Skeletal muscle satellite cell (primary cell): Measurements from ENCODE around the gene TAS2R31.

Experiments
- H3K27me3 ChIP-seq: 2 replicates; pipeline ENCODE4 v1.7.0; 2013; ENCODE audit warnings: low read length; ENCODE audit not compliant: control insufficient read depth, insufficient read depth
- H3K36me3 ChIP-seq: 2 replicates; pipeline ENCODE4 v1.7.0; 2013; ENCODE audit warnings: mild to moderate bottlenecking, control low read depth, low read length; ENCODE audit not compliant: insufficient read depth
- H3K4me1 ChIP-seq: 2 replicates; pipeline ENCODE4 v1.7.0; 2013; ENCODE audit warnings: low read length; ENCODE audit not compliant: control insufficient read depth, insufficient read depth
- H3K4me2 ChIP-seq: 2 replicates; pipeline ENCODE4 v1.7.0; 2013; ENCODE audit warnings: mild to moderate bottlenecking, low read length
- H3K4me3 ChIP-seq: 2 replicates; pipeline ENCODE4 v1.7.0; 2013; ENCODE audit warnings: low read length
- H3K9ac ChIP-seq: 2 replicates; pipeline ENCODE4 v1.7.0; 2013; ENCODE audit warnings: mild to moderate bottlenecking, low read depth, low read length, moderate library complexity
- H3K9me3 ChIP-seq: replicated peaks from 2 replicates; pipeline ENCODE4 v1.7.0; 2013; ENCODE audit warnings: mild to moderate bottlenecking, control low read depth, low read length

TAS2R31 gene

DNA sequence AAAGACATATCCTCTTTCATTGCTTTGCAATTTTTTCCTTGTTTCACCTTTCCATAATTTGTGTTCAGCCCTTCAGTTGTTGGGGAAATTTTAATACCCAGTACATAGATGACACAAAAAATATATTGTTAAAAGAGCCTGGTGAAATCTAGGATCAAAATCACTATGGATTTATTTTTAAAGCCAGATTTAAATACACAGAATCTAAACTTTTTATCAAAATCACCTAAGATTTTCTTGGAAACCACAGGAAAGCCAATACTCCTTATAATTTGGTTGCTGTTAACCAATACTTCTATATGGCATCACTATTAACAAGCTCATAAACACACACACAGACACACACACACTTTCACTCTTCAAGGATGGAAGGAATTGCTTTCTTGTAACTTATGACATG, 33.0 kb downstream of the TAS2R31 start, which contains the start of gene TAS2R20:
TSS of gene TAS2R20 (minus strand) at position 101 of the 400 bp plus-strand sequence. CDS start 429 bp downstream, outside the sequence.
- Histone ChIP-seq H3K9ac (no peak within 1 kb of the TSS), H3K4me3 (no peak within 1 kb of the TSS), H3K4me1 (no peaks in the 10 kb centered on the region), H3K9me3 (no peaks in the 10 kb centered on the region), H3K4me2 (no peak within 1 kb of the TSS), H3K36me3 (peaks cover 4% of the 10 kb centered on the region), H3K27me3 (no peaks in the 10 kb centered on the region)

DNA sequence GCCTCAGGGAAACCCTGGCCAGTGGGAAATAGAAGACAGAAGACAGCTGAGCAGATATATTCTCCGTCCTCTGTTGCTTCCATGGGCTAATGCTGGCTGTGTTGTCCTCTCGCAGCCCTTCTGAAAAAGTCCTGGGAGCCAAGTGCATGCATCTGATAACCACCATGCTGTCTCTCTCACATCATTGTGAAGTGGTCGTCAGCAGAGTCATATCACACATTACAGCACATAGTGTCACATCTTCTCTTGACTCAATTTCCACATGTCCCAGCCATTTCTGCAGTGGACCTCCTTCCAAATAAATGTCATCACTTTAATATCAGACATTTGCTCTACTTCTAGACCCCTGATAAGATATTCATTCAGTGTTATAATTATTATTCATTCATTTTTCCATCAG, 36.9 kb downstream of the TAS2R31 start:
- Histone ChIP-seq H3K27me3 (no peaks in the 10 kb centered on the region), H3K9me3 (no peaks in the 10 kb centered on the region), H3K4me3 (no peak overlapping the region), H3K36me3 (no peaks in the 10 kb centered on the region), H3K4me1 (no peaks in the 10 kb centered on the region), H3K9ac (no peak overlapping the region), H3K4me2 (no peak overlapping the region)

DNA sequence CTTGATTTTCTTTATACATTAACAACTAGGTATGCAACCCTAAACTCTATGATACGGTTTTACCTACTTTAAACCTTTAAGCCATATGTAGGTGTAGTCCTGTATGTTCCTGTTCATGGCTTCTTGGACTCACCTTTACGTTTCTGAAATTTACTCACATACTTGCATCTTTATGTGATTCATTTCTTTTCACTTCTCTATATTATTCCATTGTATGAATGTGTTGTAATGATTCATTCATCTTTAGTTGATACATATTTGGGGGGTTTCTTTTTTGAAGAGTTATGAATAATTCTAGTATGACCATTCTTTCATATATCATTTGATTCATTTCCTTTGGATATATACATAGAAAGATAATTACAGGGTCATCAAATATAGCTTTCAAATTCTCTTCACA, 42.1 kb downstream of the TAS2R31 start:
- H3K9me3 ChIP-seq = no peaks in the 10 kb centered on the region
- H3K27me3 ChIP-seq = no peaks in the 10 kb centered on the region
- H3K9ac ChIP-seq = no peak overlapping the region
- no peak overlapping the region for H3K4me2 ChIP-seq
- no peak overlapping the region for H3K4me3 ChIP-seq
- H3K36me3 ChIP-seq = no peaks in the 10 kb centered on the region
- no peaks in the 10 kb centered on the region for H3K4me1 ChIP-seq

DNA sequence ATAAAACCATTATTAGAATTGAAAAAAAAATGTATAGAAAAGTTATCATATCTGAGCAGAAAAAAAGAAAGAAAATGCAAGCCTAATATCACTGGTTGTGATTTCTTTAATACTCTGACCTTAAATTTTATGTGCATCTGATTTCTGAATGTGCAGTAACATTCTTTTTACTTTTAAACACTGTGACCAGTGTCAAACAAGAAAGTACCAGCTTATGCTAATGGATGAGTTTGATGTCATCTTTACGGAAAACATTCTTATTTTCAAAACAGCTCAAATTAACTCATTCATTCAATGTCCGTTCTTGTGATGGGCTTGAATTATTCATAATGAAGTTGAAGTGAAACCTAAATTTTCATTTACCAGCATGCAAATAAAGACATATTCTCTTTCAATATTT, 44.4 kb downstream of the TAS2R31 start, which contains the start of gene TAS2R50:
TSS of gene TAS2R50 (minus strand) at position 101 of the 400 bp plus-strand sequence. CDS start at position 49, 52 bp downstream.
- Histone ChIP-seq H3K27me3 (no peaks in the 10 kb centered on the region), H3K4me1 (no peaks in the 10 kb centered on the region), H3K9ac (no peak within 1 kb of the TSS), H3K9me3 (no peaks in the 10 kb centered on the region), H3K4me3 (no peak within 1 kb of the TSS), H3K36me3 (no peaks in the 10 kb centered on the region), H3K4me2 (no peak within 1 kb of the TSS)

DNA sequence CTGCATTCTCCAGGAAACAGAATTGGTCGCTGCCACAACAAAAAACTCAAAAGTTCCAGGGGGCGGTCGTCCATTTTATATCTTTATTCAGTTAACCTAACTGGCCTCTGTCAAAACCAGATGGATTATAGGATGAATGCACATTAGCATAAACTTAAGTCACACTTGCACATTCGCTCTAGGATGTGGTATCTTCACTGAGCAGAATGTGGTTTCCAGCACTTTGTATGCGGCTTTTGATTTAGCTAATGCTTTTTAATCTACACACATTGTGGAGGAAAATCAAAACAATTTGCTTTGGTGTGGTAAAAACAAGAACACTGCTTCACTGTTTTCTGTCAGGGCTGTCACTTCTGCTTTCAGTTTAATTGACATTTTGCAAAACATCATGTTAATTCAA, 49.0 kb downstream of the TAS2R31 start:
- no peak overlapping the region for H3K9ac ChIP-seq
- H3K9me3 ChIP-seq = no peaks in the 10 kb centered on the region
- H3K27me3 ChIP-seq = no peaks in the 10 kb centered on the region
- no peaks in the 10 kb centered on the region for H3K4me1 ChIP-seq
- H3K4me2 ChIP-seq = no peak overlapping the region
- no peaks in the 10 kb centered on the region for H3K36me3 ChIP-seq
- no peak overlapping the region for H3K4me3 ChIP-seq
